MM.1S (cell line): Measurements from ENCODE around the gene TRIM73.
"Not testable (repeated sequence)": the region's sequence is repeated elsewhere in the genome, so short reads cannot be mapped to it uniquely, and the experiment has no call there.

Experiments used
- EZH2 ChIP-seq: fragments of 300-600 bp; sonication (generic); optimal IDR thresholded peaks from 2 replicates; pipeline ENCODE3; 2017; ENCODE audit warnings: low read depth, mild to moderate bottlenecking, antibody characterized with exemption, low read length, mixed read lengths
- EZH2phosphoT487 ChIP-seq: fragments of 300-600 bp; sonication (generic); IDR thresholded peaks from 2 replicates; pipeline ENCODE4 v1.6.1; 2018; ENCODE audit warnings: antibody characterized with exemption, low read length
- TF ChIP-seq, protein P1 (sequence below): fragments of 300-600 bp; sonication (generic); IDR thresholded peaks from 2 replicates; pipeline ENCODE4 v1.5.1; 2016; ENCODE audit warnings: antibody characterized with exemption, low read length, mixed read lengths

DNA sequence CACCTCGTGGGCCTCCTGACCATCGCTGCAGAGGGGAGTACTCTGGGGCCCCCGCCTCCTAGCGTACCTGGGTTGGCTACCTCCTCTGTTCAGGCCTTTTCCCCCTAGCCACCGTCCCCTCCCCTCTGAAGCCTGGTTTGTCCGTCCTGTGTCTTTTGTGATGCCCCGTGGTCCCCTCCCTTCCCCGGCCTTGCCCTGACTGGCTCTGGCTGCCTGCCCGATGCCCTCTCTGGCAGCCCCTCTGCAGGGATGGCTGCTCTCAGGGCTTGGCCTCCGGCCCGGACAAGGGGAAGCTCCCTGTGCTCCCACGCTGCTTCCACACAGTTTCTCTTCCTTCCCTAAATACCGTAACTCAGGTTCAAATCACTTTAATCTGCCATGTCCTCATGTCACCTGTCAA is 24.3 kb downstream of the TRIM73 start:
- TF ChIP-seq, protein P1, sequence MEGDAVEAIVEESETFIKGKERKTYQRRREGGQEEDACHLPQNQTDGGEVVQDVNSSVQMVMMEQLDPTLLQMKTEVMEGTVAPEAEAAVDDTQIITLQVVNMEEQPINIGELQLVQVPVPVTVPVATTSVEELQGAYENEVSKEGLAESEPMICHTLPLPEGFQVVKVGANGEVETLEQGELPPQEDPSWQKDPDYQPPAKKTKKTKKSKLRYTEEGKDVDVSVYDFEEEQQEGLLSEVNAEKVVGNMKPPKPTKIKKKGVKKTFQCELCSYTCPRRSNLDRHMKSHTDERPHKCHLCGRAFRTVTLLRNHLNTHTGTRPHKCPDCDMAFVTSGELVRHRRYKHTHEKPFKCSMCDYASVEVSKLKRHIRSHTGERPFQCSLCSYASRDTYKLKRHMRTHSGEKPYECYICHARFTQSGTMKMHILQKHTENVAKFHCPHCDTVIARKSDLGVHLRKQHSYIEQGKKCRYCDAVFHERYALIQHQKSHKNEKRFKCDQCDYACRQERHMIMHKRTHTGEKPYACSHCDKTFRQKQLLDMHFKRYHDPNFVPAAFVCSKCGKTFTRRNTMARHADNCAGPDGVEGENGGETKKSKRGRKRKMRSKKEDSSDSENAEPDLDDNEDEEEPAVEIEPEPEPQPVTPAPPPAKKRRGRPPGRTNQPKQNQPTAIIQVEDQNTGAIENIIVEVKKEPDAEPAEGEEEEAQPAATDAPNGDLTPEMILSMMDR, result not testable (repeated sequence)
- TF ChIP-seq EZH2, EZH2phosphoT487: not testable (repeated sequence)
